SHP77 (cell line): ENCODE data around the gene ITFG1.

ENCODE experiments used
- DNase-seq, 2 experiments: peaks; one replicate each; lab custom pipeline; 2025; lab: John Stamatoyannopoulos, UW

The ITFG1 gene

DNA sequence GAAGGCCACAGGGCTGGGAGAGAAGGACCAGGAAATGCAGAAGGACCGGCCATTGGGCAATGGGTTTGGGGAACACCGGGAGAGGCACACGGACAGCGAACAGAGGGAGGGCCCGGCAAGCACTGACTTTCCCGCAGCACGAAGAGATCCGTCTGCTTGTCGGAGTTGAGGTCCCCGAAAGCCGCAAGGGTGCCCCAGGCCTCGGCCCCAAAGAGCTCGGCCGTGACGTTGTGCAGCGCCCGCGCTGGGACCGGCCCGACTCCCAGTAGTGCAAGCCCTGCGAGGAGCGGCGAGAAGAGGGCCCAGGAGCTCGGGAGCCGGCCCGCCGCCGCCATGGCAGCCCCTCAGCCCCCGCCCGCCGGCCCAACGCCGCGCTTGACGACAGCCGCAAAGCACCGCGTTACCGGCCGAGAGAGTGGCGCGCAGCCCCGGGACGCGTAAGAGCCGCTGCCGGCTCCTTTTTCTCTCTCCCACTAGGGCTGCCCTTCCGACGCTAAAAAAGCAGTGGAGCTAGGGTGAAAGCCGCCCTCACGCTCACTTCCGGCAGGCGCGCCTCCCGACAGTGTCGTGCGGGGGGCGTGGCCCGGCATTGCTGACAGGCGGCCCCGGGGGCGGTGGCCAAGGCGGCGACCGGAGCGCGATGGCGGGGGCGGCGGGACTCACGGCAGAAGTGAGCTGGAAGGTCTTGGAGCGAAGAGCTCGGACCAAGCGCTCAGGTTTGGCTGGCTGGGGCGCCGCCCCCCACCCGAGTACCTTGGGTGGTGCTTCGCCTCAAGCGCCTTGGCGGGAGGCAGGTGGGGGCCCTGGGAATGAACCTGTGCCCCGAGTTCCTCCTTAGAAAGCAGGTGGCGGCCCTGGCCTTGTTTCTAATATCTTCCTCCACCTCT is at the start of gene ITFG1, which contains the start of gene PHKB:
Gene ITFG1, minus strand, starts transcription at position 353 of the 887 bp plus-strand sequence. Its CDS starts 18 bp downstream, at position 335.
Gene PHKB, plus strand, starts transcription at position 621 of the 887 bp plus-strand sequence. Its CDS starts 20 bp downstream, at position 641.
- DNase-seq: peak; percentile 86 to 92

DNA sequence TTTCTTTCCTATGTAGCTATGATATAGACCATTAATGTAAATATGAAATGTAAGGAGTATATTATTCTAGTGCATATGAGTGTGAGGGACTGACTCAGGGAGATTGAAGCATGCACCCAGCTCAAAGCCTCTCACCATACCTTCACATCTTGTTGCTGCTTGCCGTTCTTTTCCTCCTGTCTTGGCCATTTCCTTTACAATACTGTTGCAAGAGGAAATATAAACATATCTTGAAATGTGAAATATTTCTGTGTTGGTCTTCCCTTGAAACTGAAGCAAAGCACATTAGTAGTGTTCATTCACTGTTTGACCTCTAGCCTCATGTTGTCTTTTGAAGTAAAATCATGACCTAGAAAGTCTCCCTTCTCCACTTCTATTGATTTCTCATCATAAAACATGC is 46.8 kb upstream of the ITFG1 start:
- no peak for DNase-seq

DNA sequence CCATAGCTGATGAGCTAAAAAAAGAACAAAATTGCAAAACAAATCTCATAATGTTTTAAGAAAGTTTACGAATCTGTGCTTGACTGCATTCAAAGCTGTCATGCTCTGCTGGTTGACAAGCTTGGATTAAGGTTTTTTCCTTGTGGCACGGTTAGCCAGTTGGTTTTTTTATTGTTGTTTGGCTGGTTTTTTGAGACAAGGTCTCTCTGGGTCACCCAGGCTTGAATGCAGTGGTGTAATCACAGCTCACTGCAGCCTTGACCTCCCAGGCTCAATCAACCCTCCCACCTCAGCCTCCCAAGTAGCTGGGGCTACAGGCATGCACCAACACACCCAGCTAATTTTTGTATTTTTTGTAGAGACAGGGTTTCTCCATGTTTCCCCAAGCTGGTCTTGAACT is 45.9 kb upstream of the ITFG1 start:
- DNase-seq: no peak

DNA sequence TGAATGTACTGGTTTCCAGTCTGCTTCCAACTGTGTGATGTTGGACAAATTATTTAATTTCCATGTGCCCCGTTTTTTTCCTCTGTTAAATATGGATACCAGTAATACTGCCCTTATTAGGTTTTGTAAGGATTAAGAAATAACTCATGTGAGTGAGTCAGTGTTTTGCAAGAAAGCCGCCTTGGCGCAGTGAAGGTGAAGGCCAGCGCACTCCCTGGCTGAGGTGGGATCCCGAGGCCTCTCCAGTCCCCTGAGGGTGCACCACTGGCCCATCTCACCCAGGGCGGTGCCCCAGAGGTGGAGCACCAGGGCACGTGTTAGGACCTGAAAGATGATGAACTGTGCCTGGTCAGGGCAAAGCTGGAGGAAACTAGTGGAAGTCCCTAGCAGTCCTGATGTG is 43.7 kb upstream of the ITFG1 start:
- no peak for DNase-seq

DNA sequence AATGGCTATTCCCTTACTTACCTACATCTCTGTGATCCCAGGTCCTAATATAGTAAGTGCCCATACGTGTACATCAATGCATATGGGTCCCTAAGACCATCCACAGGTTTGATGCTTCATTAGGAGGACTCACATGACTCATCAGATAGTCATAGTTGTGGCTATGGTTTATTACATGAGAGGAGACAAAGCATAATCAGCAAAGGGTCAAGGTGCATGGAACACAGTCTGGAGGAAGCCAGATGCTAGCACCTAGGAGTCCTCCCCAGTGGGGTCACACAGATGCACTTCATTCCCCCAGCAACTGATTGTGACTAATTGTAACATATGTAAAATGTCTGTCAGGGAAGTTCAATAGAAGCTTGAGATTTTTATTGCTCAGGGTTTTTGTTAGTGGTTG is 43.1 kb upstream of the ITFG1 start:
- DNase-seq: no peak

DNA sequence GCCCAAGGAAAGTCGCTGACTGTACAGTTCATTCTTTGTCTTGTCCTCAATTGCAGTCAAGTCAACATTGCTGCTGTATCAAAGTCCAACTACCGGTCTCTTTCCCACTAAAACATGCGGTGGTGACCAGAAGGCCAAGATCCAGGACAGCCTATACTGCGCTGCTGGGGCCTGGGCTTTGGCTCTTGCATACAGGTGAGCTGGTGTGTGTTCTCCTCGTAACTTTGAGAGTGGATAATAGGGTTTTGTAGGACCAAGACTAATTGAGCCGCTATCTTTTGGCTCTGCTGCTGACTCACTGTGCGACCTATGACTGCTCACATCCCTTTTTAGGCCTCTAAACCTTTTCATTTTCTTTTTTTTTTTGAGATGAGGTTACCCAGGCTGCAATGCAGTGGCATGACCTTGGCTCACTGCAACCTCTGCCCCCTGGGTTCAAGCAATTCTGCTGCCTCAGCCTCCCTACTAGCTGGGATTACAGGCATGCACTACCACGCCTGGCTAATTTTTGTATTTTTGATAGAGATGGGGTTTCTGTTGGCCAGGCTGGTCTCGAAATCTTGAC is 38.9 kb upstream of the ITFG1 start:
- no peak for DNase-seq

DNA sequence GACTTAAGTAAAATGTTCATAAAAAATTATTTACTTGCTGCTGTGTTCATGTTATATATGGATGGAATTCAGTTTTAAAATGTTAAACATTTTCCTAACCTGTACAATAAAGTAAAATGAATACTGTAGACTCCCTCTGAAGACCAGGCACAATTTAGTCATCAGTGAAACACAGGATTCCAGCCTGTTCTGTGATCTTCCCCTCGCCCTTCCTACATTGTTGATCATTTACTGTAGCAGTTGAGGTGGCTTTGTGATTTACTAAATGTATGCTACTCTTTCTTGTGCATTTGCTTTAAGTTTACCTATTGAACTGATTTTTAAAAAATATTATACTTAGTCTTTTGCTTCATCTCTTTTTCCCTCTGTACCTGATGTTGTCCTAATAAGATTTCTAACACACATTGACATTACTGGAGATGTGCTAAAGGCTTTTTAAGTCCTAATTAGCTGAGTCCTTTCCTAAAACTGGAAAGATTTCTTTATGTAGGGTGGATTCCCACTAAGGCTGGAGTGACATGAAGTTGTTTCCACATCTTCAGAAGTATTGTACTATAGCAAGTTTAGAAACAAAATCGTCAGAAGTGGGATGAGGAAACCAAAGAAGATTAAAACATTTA is 38.3 kb upstream of the ITFG1 start:
- no peak for DNase-seq

DNA sequence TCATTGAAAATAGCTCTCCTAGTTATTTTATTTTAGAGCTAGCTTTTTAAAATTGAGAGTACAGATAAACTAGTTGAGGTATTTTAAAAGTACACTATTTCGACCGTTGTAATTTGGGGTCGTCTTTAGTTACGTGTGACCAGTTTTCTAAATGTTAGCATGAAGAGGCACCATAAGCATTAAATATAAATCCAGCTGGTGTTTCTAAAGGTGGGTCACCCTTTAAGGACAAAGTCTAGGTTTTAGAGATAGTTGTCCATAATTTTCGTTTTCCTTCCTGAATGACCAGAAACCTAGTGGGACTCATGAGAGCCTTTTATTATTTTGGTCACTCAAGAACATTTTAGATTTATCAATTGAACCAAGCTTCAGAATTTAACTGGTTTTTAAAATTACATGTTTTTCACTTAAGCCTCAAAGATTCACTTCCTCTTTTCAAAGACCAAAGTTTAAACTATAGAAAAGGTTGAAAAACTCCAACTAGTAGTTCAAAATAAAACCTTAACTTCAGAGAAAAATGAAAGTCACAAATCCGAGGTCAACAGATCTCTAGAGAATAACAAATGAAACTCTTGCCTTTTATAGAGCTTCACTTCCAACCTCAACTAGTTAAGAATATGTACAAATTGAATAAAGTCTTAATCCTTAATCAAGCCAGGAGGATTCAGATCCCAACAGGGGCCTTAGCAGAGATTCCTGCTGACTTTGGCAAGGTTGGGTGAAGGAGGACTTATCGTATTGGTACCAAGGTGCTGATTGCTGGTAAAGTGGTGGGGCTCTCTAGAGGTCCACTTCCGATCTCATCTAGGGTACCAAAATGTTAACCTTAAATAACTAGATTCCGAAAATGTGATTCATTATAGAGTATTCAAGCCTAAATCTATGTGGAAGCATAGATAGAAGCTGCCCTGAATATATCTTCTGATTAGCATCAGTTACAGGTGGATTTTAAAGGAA is 32.8 kb upstream of the ITFG1 start:
- DNase-seq: no peak

DNA sequence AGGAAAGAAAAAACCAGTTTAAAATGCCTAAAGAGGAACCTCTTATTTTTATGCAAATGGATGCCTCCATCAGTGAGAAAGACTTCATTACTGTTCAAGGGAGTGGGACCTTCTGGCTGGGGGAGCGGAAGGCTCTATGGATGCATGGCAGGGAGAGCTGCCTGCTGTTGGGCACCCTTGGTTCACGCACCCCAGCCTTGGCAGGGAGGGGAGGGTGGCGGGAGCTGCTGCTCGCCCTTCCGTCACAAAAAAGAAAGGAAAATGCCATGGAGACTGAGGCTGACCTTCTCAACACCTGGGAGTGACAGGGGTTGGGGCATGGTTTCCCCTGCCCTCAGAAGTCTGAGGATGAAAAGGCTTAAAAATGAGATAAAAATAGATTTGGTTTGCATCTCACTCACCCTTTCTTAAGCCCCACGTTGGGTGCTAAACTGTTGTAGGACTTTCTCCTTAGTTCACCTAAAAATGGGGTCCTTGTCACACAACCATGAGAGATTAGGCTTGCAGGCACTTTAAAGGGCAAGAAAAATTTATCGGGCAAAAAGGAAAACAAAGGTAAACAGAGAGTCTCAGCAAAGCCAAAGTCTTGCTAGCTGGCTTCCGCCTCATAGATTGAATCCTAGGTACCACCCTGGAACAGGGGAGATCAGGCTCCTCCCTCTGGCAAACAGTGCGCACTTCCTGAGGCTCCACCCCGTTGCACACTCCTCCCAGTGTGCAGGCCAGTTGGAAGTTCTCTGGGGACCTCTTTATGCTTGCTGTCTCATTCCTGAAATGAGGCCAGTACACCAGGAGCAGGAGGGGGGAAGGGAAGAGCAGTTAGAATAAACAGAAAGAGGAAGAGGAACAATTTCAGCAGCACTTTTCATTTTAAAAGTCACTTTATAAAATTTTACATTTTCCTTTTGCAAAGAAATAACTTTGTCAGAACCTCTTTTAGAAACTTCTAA is 31.8 kb upstream of the ITFG1 start:
- DNase-seq: no peak

DNA sequence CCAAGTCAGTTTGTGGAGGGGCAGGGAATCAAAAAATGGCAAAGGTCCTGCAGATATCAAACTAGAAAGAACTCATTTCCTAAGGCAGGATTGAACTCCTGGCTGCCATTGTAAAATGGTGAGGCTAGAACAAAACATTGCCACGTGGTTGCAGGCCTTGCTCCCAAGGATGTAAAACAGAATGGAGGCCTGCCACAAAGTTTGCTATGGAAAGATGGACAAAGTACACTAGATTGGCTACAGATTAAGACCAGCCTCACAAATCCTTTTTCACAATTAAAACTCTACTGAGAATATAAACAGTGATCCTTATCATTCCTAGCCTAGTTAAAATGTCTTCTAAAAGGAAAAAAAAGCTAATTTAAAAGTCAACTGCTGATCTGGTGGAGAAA is 31.2 kb upstream of the ITFG1 start:
- DNase-seq: no peak

DNA sequence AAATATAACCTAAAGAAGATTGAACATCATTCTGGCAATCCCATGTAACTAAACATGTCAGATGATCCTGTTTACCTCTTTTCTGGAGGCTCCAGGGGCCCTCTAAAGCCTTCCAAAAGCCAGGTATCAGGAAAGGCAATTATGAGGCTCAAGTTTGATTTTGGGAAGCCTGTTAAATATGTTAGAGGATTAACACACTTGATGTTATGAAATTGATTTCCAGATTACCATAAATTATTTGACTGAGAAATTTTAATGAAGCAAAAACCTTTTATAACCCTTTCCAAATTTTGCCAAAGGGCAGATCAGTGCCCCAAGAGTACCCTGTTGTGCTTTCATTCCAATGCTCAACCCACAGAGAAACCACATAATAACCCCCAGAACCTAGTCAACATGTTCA is 29.6 kb upstream of the ITFG1 start:
- DNase-seq: no peak

DNA sequence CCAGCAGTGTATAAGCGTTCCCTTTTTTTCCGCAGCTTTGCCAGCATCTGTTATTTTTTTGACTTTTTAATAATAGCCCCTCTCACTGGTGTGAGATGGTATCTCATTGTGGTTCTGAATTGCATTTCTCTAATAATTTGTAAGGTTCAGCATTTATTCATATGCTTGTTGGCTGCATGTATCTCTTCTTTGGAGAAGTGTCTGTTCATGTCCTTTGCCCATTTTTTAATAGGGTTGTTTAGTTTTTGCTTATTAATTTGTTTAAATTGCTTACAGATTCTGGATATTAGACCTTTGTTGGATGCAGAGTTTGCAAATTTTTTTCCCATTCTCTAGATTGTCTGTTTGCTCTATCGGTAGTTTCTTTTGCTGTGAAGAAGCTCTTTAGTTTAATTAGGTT is 27.2 kb upstream of the ITFG1 start:
- no peak for DNase-seq

DNA sequence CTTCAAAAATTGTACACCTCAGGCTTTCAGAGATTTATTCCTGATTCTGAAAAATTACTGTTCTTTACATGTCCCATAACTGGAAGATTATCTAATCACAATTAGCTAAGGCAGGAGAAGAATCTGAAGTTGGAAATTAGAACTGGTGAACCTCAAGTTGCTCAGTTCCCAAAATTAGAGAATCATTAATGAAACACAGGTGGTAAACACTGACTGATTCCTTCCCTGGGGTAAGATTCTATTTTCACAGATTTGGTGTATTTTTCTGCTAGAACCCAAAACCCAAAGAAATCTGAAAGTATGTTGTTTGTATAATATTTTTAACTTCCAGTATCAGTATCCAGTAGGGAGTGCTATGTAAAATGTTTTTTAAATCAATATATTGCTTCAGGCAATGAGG is 26.0 kb upstream of the ITFG1 start:
- no peak for DNase-seq

DNA sequence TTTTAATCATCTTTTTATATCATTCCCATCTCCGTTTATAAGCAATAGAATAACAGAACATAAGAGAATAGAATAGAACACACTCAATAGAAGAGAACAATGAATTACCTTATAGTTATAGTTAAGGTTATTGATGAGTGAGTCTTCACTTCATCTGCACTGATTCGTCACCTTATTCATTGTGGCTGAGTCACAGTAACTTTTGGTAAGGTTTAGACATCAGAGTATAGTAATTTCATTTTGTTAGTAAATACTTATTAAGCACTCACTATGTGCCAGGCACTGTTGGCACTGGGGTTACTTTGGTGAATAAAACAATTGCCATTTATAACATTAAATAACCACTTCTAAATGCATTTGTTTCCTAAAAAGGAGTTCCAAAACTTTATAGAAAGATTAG is 22.8 kb upstream of the ITFG1 start:
- no peak for DNase-seq

DNA sequence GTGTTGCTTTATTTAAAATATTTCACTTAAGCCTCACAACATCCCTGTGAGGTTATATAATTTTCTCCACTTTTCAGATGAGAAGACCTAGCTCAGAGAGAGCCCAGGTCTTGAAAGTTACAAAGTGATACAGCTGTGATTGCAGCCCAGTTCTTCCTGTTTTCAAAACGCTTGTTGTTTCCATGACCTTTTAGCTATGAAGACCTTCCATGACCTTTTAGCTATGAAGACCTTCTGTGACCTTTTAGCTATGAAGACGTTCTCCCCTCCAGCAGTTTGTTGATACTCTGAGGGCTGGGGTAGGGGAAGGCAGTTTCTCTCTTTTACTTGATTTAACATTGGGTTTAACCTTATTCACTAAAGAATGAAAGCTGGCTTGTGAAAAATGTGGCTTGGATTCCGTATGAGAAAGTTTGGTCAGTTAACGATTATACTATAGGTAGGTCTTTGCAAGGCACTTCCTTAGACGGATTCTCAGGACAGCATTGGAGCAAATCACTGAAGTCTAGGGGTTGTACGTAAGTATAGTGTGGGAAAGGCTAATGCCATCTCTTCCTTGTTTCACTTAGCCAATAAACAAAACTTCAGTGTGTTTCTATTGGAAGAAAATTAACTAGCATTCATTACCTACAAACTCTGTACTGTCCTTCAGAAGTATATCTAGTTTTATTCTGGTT is 21.0 kb upstream of the ITFG1 start:
- DNase-seq: no peak

DNA sequence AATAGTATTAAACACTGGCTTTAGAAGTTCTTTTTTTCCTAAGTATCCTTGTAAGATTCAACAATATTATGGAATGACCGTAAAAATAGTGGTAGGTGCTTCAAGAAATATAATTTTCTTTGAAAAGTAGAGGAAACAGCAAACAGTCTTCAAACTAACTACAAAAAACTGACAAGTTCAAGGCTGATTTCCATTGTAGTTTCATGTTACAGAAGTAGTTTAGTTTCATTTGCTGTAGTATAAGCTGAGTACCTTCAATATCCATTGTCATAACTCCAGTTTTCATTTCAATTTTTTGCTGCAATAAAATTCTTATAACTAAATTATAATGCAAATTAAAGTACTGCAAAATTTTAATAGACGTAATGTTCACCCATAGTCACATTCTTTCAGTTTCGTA is 19.5 kb upstream of the ITFG1 start:
- DNase-seq: no peak

DNA sequence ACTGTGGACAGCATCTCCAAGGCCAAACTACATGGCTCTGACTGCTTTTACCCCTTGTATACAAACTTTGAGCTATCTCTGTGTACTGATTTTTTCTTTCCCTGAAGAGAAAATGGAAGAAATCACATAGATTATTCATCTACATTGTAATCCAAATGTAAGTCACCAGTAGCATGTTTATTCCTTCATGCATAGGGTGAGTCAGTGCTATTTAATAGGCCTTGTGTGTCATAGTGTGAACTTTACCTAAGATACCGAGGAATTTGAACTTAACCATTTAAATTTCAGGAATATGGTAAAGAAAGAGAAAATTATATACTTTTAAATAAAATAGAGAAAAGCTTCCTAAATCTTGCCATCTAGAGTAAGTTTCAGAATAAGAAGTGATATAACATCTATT is 16.8 kb upstream of the ITFG1 start:
- DNase-seq: no peak

DNA sequence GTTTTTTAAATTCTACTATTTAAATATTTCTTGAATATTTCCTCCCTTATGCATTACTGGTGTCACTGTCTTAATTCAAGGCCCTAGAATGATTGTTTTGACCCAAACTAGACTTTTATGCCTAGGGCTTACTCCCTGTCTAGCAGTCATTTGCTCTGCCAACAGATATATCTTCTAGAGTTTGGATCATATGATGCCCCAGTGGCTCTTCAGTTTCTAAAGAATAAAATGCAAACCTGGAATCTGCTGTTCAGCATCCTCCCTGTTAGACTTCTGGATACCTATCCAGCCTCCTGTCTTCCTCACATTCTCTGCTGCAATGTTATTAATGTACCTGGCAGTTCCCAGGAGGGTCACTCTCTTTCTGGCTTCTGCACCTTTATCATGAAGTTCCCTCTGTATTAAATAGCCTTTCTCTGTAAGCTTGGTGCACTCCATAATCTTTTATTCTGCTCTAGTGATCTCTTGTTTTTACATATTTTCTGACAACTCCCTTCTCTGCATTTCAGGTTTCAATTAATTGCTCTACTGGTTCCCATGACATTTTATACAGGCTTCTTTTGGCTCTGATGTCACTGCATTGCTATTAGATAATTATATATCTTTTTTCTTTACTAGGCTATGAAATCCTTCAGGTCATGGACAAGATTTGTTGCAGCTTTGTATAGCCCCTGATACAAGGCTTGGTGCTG is 15.9 kb upstream of the ITFG1 start:
- DNase-seq: no peak

DNA sequence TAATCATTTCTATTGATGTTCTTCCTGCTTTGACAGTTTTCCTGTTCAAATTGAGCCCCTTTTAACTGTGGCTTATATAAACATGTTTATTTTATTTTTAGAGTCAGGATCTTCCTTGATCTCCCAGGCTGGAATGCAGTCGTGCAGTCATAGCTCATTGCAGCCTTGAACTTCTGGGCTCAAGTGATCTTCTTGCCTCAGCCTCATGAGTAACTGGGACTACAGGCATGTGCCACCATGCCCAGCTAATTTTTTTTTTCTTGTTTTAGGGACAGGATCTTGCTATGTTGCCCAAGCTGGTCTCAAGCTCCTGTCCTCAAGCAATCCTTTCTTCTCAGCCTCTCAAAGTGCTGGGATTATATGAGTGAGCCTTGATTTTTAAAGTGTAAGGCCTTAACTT is 14.9 kb upstream of the ITFG1 start:
- no peak for DNase-seq

DNA sequence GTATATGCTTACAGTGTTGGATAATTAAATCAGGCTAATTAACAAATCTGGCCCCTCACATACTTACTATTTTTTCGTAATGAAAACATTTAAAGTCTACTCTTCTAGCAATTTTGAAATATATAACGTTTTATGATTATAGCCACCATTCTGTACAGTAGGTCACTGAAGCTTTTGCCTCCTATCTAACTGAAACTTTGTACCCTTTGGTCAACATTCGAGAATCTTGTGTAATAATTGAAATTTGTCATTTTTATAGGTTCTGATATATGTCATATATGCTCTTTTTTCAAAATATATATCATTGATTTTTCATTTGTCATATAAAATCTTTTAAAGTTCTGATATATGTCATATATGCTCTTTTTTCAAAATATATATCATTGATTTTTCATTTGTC is 12.9 kb upstream of the ITFG1 start:
- no peak for DNase-seq
